Measurements from ENCODE around the gene MLST8. TPM values are rescaled to one million over a fixed set of nuclear protein-coding genes. Genes with fewer than 3 reads are reported as not detected.

MLST8 gene
- total and polyA plus RNA-seq, 4 donors, result 11.1 to 26.7 (median 20.2) TPM

DNA sequence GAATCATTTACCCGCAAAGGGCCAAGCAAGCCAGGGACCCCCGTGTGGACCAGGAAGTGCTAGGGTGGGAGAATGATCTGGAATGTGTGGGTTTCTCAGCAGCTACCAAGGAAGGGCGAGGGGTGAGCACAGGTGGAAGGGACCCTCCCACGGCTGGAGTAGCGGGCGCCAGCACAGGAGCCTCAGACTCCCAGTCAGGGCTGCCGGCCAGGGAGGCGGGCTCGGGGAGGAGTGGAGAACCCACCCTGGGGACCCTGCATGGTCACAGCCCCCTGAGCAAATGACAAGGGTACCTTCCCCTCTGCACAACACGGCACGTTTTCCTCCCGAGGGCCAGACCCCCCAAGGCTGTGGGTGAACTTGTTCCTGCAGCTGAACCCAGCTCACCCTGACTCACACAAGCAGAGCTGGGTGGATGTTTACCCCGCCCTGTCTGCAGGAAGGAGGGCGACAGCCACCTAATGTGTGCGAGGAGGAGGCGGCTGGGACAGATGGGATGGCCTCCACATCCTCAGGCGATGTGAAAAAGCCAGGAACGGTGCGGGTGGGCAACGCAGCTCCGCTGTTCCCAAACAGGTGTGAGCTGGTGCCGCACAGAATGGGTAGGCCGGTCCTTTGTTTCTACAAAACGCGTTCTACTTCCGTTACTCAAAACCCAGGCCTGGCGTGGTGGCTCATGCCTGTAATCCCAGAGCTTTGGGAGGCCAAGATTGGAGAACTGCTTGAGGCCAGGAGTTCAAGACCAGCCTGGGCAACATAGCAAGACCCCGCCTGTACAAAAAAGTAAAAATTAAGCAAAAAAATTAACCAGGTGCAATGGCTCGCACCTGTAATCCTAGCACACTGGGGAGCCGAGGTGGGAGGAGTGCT lies 39.9 kb downstream of the MLST8 start:
- no peaks in the 10 kb centered on the region for H3K9me3 ChIP-seq (ENCODE audit: control insufficient read depth in 4 of 4, low read length in 3 of 4)
- 97% methylated on average over 30 of the region's 30 CpGs for WGBS
- no peaks in the 10 kb centered on the region for H3K27me3 ChIP-seq (ENCODE audit: control insufficient read depth in 4 of 4, insufficient read depth in 4 of 4, low read length in 3 of 4)
- no peak overlapping the region for H3K9ac ChIP-seq (ENCODE audit: low read depth in 1 of 2, low read length in 2 of 2)
- H3K36me3 ChIP-seq (ENCODE audit: control insufficient read depth in 4 of 4, insufficient read depth in 3 of 4, low read depth in 1 of 4, low read length in 3 of 4), result peaks cover 13 to 46% (median 32%) of the 10 kb centered on the region in 4 donors
- H3K27ac ChIP-seq (ENCODE audit: low read depth in 1 of 2, low read length in 2 of 2), result no peak overlapping the region
- H3K4me3 ChIP-seq (ENCODE audit: low read depth in 1 of 3, low read length in 3 of 3), result no peak overlapping the region
- peaks cover under 1 to 13% (median 8%) of the 10 kb centered on the region in 4 donors for H3K4me1 ChIP-seq (ENCODE audit: control insufficient read depth in 4 of 4, insufficient read depth in 4 of 4, low read length in 3 of 4)
- no peak for DNase-seq (ENCODE audit: low spot score)
- no peak for TF ChIP-seq YY1 (IDR thresholded peaks at IDR 0.05)

DNA sequence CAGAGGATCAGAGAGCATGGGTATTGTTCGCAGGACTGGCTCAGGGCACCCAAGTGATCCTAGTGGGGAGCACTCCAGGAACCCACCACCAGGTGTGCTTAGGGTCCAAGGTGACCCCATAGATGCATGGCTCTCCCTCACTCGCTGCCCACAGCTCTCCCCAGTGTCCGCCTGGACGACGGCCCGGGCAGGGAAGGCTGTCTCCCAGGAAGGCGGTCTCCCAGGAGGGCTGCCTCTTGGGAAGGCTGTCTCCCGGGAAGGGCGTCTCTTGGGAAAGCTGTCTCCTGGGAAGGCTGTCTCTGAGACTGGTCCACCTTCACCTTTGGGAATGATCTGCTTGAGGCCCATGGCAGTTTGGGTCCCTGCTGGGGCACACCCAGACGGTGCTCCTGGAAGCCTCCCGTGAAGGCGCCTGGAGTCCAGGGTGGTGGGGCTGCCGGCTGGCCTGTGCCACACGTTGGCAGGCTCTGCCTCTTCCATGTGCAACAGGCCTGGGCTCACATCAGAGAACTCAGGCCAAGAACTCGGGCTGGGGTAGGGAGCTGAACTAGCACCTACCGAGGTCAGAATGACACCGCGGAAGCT lies 41.1 kb downstream of the MLST8 start:
- DNase-seq (ENCODE audit: low spot score), result no peak

More for the DNA sequence above, 41.1 kb downstream of the MLST8 start:
- TF ChIP-seq JUND (IDR thresholded peaks at IDR 0.05) (no peak), HNF4G (IDR thresholded peaks at IDR 0.05) (no peak), FOXA1 (IDR thresholded peaks at IDR 0.05) (no peak), EGR1 (IDR thresholded peaks at IDR 0.05; ENCODE audit: low read depth in 2 of 2) (no peak), YY1 (IDR thresholded peaks at IDR 0.05) (no peak)
- TF ChIP-seq, protein P1, sequence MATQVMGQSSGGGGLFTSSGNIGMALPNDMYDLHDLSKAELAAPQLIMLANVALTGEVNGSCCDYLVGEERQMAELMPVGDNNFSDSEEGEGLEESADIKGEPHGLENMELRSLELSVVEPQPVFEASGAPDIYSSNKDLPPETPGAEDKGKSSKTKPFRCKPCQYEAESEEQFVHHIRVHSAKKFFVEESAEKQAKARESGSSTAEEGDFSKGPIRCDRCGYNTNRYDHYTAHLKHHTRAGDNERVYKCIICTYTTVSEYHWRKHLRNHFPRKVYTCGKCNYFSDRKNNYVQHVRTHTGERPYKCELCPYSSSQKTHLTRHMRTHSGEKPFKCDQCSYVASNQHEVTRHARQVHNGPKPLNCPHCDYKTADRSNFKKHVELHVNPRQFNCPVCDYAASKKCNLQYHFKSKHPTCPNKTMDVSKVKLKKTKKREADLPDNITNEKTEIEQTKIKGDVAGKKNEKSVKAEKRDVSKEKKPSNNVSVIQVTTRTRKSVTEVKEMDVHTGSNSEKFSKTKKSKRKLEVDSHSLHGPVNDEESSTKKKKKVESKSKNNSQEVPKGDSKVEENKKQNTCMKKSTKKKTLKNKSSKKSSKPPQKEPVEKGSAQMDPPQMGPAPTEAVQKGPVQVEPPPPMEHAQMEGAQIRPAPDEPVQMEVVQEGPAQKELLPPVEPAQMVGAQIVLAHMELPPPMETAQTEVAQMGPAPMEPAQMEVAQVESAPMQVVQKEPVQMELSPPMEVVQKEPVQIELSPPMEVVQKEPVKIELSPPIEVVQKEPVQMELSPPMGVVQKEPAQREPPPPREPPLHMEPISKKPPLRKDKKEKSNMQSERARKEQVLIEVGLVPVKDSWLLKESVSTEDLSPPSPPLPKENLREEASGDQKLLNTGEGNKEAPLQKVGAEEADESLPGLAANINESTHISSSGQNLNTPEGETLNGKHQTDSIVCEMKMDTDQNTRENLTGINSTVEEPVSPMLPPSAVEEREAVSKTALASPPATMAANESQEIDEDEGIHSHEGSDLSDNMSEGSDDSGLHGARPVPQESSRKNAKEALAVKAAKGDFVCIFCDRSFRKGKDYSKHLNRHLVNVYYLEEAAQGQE (IDR thresholded peaks at IDR 0.05), result no peak
- TF ChIP-seq, protein P2, sequence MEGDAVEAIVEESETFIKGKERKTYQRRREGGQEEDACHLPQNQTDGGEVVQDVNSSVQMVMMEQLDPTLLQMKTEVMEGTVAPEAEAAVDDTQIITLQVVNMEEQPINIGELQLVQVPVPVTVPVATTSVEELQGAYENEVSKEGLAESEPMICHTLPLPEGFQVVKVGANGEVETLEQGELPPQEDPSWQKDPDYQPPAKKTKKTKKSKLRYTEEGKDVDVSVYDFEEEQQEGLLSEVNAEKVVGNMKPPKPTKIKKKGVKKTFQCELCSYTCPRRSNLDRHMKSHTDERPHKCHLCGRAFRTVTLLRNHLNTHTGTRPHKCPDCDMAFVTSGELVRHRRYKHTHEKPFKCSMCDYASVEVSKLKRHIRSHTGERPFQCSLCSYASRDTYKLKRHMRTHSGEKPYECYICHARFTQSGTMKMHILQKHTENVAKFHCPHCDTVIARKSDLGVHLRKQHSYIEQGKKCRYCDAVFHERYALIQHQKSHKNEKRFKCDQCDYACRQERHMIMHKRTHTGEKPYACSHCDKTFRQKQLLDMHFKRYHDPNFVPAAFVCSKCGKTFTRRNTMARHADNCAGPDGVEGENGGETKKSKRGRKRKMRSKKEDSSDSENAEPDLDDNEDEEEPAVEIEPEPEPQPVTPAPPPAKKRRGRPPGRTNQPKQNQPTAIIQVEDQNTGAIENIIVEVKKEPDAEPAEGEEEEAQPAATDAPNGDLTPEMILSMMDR (IDR thresholded peaks at IDR 0.05; ENCODE audit: low read depth, low read length, missing input control), result no peak
- H3K27ac ChIP-seq (ENCODE audit: low read depth in 1 of 2, low read length in 2 of 2), result no peak overlapping the region
- H3K4me3 ChIP-seq (ENCODE audit: low read depth in 1 of 3, low read length in 3 of 3), result no peak overlapping the region
- H3K4me1 ChIP-seq (ENCODE audit: control insufficient read depth in 4 of 4, insufficient read depth in 4 of 4, low read length in 3 of 4), result peaks cover 4 to 20% (median 13%) of the 10 kb centered on the region in 4 donors
- no peaks in the 10 kb centered on the region for H3K27me3 ChIP-seq (ENCODE audit: control insufficient read depth in 4 of 4, insufficient read depth in 4 of 4, low read length in 3 of 4)
- peaks cover 13 to 46% (median 32%) of the 10 kb centered on the region in 4 donors for H3K36me3 ChIP-seq (ENCODE audit: control insufficient read depth in 4 of 4, insufficient read depth in 3 of 4, low read depth in 1 of 4, low read length in 3 of 4)
- H3K9me3 ChIP-seq (ENCODE audit: control insufficient read depth in 4 of 4, low read length in 3 of 4), result no peaks in the 10 kb centered on the region
- 91% methylated on average over 18 of the region's 18 CpGs for WGBS
- H3K9ac ChIP-seq (ENCODE audit: low read depth in 1 of 2, low read length in 2 of 2), result no peak overlapping the region

All from liver (tissue), 9 donors.